HepG2 (cell line): ENCODE measurements around the gene METTL25. TPM values are rescaled to one million over a fixed set of nuclear protein-coding genes. Genes with fewer than 3 reads are reported as not detected.

Source experiments
- SP4 ChIP-seq: sonication (generic); formaldehyde crosslinking; IDR thresholded peaks from 2 replicates; pipeline ENCODE4 v1.8.1; 2023; ENCODE audit warnings: mild to moderate bottlenecking, missing genetic modification reagents
- ZFP36L1 ChIP-seq: sonication (generic); formaldehyde crosslinking; IDR thresholded peaks from 2 replicates; pipeline ENCODE4 v1.8.0; 2022; ENCODE audit warnings: mild to moderate bottlenecking, missing genetic modification reagents, moderate library complexity
- ZNF567 ChIP-seq: sonication (generic); formaldehyde crosslinking; IDR thresholded peaks from 2 replicates; pipeline ENCODE4 v1.8.1; 2023; ENCODE audit warnings: mild to moderate bottlenecking, missing genetic modification reagents, borderline replicate concordance
- ZNF878 ChIP-seq: sonication (generic); formaldehyde crosslinking; IDR thresholded peaks from 2 replicates; pipeline ENCODE4 v1.8.1; 2023; ENCODE audit warnings: mild to moderate bottlenecking, missing genetic modification reagents, moderate library complexity
- polyA plus RNA-seq, 8 experiments: library from polyadenylated mRNA; depleted of rRNA in 3 of 8; stranded (reverse) in 7 of 8; unstranded in 1 of 8; fragments of >200 nt; fragmentation: Illumina TruSeq in 4 of 8; extraction: Trizol in 4 of 8; gene quantifications; 2 replicates each; pipeline versions ENCODE4 v1.2.1 to v1.2.3, GENCODE V29; 2011 to 2016; ENCODE audit warnings: low read depth in 4 of 8, missing spikeins in 1 of 8, mixed read lengths in 1 of 8; ENCODE audit not compliant: insufficient read depth in 1 of 8
- total RNA-seq, 5 experiments: library from RNA; depleted of rRNA; stranded (reverse); fragments of >200 nt; fragmentation: Illumina TruSeq; extraction: Trizol; gene quantifications; 2 replicates each; pipeline ENCODE4 v1.2.3, GENCODE V29; 2016; ENCODE audit warnings: low read depth in 1 of 5
- TF ChIP-seq, protein P1 (sequence below): sonication (generic); formaldehyde crosslinking; IDR thresholded peaks from 2 replicates; pipeline ENCODE4 v1.5.1; 2020; ENCODE audit warnings: missing genetic modification reagents, mild to moderate bottlenecking, borderline replicate concordance
- TF ChIP-seq, protein P2 (sequence below): sonication (generic); formaldehyde crosslinking; IDR thresholded peaks from 2 replicates; pipeline ENCODE4 v1.9.0; 2021; ENCODE audit warnings: missing genetic modification reagents, borderline replicate concordance
- TF ChIP-seq, protein P3 (sequence below): sonication (generic); formaldehyde crosslinking; IDR thresholded peaks from 2 replicates; pipeline ENCODE4 v1.4.0; 2020; ENCODE audit warnings: missing genetic modification reagents
- TF ChIP-seq, protein P4 (sequence below): sonication (generic); formaldehyde crosslinking; IDR thresholded peaks from 2 replicates; pipeline ENCODE4 v1.4.0; 2020; ENCODE audit warnings: missing genetic modification reagents
- TF ChIP-seq, protein P5 (sequence below): sonication (generic); formaldehyde crosslinking; IDR thresholded peaks from 2 replicates; pipeline ENCODE4 v1.4.0; 2020; ENCODE audit warnings: missing genetic modification reagents

The METTL25 gene
- total and polyA plus RNA-seq, 2 of the 13 experiments (the other 11 are each of a cell fraction or from before 2014, with no cell fraction given), result 2.2 to 7.8 TPM

DNA sequence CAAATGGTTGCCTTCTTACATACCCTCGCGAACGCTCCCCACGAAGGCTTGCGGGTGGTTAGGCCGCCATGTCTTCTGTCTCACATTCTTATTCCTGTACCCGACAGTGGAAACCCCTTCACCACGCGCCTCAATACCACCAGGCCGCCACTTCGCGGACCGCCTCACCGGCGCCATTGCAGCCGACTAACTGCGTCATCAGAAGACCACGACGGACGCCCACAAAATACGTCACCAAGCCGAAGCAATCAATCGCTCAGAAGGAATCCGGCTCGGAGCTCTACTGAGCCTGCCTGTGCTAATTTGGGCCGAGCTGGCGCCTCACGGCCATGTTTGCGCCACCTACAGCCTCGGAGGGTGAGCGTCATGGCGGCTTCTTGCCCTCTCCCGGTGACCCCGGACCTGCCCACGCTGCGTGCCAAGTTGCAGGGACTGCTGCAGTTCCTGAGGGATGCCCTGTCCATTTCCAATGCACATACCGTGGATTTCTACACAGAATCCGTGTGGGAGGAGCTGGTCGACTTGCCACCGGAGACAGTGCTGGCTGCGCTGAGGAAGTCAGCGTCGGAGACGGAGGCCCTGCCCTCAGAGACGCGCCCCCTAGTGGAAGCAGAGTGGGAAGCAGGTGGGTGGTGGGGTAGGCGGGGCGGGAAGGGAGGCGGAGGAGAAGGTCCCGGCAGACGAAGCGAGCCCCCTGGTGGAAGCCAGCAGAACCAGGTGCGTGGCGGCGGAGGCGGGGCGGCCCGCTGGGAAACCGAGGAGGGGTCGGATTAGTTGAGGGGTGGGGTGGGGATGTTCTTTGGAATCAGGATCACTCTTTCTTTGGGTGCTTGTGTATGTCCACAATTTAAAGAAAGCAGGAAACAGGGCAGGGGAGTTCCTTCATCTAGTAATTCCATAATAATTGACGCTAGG lies at the start of gene METTL25, which contains the start of gene CCDC59 (continued):
- TF ChIP-seq, protein P1, sequence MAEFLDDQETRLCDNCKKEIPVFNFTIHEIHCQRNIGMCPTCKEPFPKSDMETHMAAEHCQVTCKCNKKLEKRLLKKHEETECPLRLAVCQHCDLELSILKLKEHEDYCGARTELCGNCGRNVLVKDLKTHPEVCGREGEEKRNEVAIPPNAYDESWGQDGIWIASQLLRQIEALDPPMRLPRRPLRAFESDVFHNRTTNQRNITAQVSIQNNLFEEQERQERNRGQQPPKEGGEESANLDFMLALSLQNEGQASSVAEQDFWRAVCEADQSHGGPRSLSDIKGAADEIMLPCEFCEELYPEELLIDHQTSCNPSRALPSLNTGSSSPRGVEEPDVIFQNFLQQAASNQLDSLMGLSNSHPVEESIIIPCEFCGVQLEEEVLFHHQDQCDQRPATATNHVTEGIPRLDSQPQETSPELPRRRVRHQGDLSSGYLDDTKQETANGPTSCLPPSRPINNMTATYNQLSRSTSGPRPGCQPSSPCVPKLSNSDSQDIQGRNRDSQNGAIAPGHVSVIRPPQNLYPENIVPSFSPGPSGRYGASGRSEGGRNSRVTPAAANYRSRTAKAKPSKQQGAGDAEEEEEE (CRISPR knock-in tag), result peak; percentile 88; the same call in 1 of the 2 replicates
- TF ChIP-seq, protein P2, sequence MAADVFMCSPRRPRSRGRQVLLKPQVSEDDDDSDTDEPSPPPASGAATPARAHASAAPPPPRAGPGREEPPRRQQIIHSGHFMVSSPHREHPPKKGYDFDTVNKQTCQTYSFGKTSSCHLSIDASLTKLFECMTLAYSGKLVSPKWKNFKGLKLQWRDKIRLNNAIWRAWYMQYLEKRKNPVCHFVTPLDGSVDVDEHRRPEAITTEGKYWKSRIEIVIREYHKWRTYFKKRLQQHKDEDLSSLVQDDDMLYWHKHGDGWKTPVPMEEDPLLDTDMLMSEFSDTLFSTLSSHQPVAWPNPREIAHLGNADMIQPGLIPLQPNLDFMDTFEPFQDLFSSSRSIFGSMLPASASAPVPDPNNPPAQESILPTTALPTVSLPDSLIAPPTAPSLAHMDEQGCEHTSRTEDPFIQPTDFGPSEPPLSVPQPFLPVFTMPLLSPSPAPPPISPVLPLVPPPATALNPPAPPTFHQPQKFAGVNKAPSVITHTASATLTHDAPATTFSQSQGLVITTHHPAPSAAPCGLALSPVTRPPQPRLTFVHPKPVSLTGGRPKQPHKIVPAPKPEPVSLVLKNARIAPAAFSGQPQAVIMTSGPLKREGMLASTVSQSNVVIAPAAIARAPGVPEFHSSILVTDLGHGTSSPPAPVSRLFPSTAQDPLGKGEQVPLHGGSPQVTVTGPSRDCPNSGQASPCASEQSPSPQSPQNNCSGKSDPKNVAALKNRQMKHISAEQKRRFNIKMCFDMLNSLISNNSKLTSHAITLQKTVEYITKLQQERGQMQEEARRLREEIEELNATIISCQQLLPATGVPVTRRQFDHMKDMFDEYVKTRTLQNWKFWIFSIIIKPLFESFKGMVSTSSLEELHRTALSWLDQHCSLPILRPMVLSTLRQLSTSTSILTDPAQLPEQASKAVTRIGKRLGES (CRISPR knock-in tag), result no peak
- TF ChIP-seq ZNF567 (CRISPR knock-in tag) (peak; percentile 54; the same call in 1 of the 2 replicates), ZNF878 (CRISPR knock-in tag) (peak; percentile 86; the same call in 1 of the 2 replicates), ZFP36L1 (CRISPR knock-in tag) (no peak; the same call in 1 of the 2 replicates), SP4 (peak; percentile 91)
- TF ChIP-seq, protein P3, sequence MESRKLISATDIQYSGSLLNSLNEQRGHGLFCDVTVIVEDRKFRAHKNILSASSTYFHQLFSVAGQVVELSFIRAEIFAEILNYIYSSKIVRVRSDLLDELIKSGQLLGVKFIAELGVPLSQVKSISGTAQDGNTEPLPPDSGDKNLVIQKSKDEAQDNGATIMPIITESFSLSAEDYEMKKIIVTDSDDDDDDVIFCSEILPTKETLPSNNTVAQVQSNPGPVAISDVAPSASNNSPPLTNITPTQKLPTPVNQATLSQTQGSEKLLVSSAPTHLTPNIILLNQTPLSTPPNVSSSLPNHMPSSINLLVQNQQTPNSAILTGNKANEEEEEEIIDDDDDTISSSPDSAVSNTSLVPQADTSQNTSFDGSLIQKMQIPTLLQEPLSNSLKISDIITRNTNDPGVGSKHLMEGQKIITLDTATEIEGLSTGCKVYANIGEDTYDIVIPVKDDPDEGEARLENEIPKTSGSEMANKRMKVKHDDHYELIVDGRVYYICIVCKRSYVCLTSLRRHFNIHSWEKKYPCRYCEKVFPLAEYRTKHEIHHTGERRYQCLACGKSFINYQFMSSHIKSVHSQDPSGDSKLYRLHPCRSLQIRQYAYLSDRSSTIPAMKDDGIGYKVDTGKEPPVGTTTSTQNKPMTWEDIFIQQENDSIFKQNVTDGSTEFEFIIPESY (CRISPR knock-in tag), result peak; percentile 12; the same call in 1 of the 2 replicates
- TF ChIP-seq, protein P4, sequence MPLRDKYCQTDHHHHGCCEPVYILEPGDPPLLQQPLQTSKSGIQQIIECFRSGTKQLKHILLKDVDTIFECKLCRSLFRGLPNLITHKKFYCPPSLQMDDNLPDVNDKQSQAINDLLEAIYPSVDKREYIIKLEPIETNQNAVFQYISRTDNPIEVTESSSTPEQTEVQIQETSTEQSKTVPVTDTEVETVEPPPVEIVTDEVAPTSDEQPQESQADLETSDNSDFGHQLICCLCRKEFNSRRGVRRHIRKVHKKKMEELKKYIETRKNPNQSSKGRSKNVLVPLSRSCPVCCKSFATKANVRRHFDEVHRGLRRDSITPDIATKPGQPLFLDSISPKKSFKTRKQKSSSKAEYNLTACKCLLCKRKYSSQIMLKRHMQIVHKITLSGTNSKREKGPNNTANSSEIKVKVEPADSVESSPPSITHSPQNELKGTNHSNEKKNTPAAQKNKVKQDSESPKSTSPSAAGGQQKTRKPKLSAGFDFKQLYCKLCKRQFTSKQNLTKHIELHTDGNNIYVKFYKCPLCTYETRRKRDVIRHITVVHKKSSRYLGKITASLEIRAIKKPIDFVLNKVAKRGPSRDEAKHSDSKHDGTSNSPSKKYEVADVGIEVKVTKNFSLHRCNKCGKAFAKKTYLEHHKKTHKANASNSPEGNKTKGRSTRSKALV (CRISPR knock-in tag), result peak; percentile 70; the same call in 1 of the 2 replicates
- TF ChIP-seq, protein P5, sequence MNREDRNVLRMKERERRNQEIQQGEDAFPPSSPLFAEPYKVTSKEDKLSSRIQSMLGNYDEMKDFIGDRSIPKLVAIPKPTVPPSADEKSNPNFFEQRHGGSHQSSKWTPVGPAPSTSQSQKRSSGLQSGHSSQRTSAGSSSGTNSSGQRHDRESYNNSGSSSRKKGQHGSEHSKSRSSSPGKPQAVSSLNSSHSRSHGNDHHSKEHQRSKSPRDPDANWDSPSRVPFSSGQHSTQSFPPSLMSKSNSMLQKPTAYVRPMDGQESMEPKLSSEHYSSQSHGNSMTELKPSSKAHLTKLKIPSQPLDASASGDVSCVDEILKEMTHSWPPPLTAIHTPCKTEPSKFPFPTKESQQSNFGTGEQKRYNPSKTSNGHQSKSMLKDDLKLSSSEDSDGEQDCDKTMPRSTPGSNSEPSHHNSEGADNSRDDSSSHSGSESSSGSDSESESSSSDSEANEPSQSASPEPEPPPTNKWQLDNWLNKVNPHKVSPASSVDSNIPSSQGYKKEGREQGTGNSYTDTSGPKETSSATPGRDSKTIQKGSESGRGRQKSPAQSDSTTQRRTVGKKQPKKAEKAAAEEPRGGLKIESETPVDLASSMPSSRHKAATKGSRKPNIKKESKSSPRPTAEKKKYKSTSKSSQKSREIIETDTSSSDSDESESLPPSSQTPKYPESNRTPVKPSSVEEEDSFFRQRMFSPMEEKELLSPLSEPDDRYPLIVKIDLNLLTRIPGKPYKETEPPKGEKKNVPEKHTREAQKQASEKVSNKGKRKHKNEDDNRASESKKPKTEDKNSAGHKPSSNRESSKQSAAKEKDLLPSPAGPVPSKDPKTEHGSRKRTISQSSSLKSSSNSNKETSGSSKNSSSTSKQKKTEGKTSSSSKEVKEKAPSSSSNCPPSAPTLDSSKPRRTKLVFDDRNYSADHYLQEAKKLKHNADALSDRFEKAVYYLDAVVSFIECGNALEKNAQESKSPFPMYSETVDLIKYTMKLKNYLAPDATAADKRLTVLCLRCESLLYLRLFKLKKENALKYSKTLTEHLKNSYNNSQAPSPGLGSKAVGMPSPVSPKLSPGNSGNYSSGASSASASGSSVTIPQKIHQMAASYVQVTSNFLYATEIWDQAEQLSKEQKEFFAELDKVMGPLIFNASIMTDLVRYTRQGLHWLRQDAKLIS (CRISPR knock-in tag), result no peak
